SU-DHL-6 (cell line): ENCODE data around the gene TYW1B.
"Not testable (repeated sequence)": the region's sequence is repeated elsewhere in the genome, so short reads cannot be mapped to it uniquely, and the experiment has no call there.

Source experiments
- CTCF ChIP-seq: fragments of 200-600 bp; sonication (generic); IDR thresholded peaks from one replicate; pipeline ENCODE4 v1.5.1; 2017; ENCODE audit warnings: antibody characterized with exemption, mild to moderate bottlenecking, low read length, moderate library complexity; ENCODE audit not compliant: insufficient read depth, poor library complexity, severe bottlenecking
- EZH2phosphoT487 ChIP-seq: fragments of 200-600 bp; sonication (generic), shearing (Covaris generic); conservative IDR thresholded peaks from 2 replicates; pipeline ENCODE4 v1.6.1; 2018; ENCODE audit warnings: mild to moderate bottlenecking, antibody characterized with exemption, low read length, moderate library complexity, mixed read lengths

- TF ChIP-seq CTCF, EZH2phosphoT487: not testable (repeated sequence)
Observed at GRCh38 chr7:72691442-72691841, 136.6 kb downstream of the TYW1B start.
